Gastroesophageal sphincter (tissue), 3 donors: Measurements from ENCODE around the gene BACH2.
"Not testable (repeated sequence)": the region's sequence is repeated elsewhere in the genome, so short reads cannot be mapped to it uniquely, and the experiment has no call there.

Experiments used
- EP300 ChIP-seq: sonication (generic); formaldehyde crosslinking; IDR thresholded peaks from one replicate; pipeline ENCODE4 v1.6.1; 2017; ENCODE audit warnings: antibody characterized with exemption, mild to moderate bottlenecking
- TF ChIP-seq, protein P1 (sequence below), 4 experiments: fragments of 200-600 bp in 2 of 4; fragments of 450-650 bp in 2 of 4; sonication (generic) in 1 of 4; IDR thresholded peaks; one replicate each; pipeline ENCODE4 v1.5.1; 2017 to 2019; ENCODE audit warnings: antibody characterized with exemption in 4 of 4, mild to moderate bottlenecking in 2 of 4, moderate library complexity in 2 of 4

DNA sequence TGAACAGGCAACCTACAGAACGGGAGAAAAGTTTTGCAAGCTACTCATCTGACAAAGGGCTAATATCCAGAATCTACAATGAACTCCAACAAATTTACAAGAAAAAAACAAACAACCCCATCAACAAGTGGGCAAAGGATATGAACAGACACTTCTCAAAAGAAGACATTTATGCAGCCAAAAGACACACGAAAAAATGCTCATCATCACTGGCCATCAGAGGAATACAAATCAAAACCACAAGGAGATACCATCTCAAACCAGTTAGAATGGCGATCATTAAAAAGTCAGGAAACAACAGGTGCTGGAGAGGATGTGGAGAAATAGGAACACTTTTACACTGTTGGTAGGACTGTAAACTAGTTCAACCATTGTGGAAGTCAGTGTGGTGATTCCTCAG lies 237.5 kb downstream of the BACH2 start:
- TF ChIP-seq, protein P1, sequence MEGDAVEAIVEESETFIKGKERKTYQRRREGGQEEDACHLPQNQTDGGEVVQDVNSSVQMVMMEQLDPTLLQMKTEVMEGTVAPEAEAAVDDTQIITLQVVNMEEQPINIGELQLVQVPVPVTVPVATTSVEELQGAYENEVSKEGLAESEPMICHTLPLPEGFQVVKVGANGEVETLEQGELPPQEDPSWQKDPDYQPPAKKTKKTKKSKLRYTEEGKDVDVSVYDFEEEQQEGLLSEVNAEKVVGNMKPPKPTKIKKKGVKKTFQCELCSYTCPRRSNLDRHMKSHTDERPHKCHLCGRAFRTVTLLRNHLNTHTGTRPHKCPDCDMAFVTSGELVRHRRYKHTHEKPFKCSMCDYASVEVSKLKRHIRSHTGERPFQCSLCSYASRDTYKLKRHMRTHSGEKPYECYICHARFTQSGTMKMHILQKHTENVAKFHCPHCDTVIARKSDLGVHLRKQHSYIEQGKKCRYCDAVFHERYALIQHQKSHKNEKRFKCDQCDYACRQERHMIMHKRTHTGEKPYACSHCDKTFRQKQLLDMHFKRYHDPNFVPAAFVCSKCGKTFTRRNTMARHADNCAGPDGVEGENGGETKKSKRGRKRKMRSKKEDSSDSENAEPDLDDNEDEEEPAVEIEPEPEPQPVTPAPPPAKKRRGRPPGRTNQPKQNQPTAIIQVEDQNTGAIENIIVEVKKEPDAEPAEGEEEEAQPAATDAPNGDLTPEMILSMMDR (IDR thresholded peaks at IDR 0.05) = not testable (repeated sequence)
- TF ChIP-seq EP300 = not testable (repeated sequence)
